ENCODE data around the gene DISC1. TPM values are rescaled to one million over a fixed set of nuclear protein-coding genes. Genes with fewer than 3 reads are reported as not detected.

Gene DISC1
- polyA plus RNA-seq, 1 donor from 2014 or later = 0.84 TPM

GRCh38 chr1:231836227-231836893 lies 209.8 kb downstream of the DISC1 start:
- no peak overlapping the region for H3K9ac ChIP-seq (ENCODE audit: low read length)
- no peak overlapping the region for H3K4me2 ChIP-seq (ENCODE audit: low read length)
- no peaks in the 10 kb centered on the region for H3K9me2 ChIP-seq (ENCODE audit: insufficient read depth, low read length)
- H3K27ac ChIP-seq (ENCODE audit: low read length) = no peak overlapping the region
- TF ChIP-seq EP300 (conservative IDR thresholded peaks at IDR 0.05; ENCODE audit: poor library complexity, severe bottlenecking) (no peak), EZH2 (IDR thresholded peaks at IDR 0.05; ENCODE audit: borderline replicate concordance, insufficient read depth, low read length, poor library complexity, severe bottlenecking) (no peak), POLR2AphosphoS5 (IDR thresholded peaks at IDR 0.05) (no peak), MXI1 (conservative IDR thresholded peaks at IDR 0.05; ENCODE audit: poor library complexity, severe bottlenecking) (no peak), SMC3 (conservative IDR thresholded peaks at IDR 0.05; ENCODE audit: poor library complexity) (no peak), TAF1 (IDR thresholded peaks at IDR 0.05; ENCODE audit: low read depth) (no peak), RAD21 (conservative IDR thresholded peaks at IDR 0.05) (no peak), REST (IDR thresholded peaks at IDR 0.05; ENCODE audit: borderline replicate concordance) (no peak)
- TF ChIP-seq, protein P1, sequence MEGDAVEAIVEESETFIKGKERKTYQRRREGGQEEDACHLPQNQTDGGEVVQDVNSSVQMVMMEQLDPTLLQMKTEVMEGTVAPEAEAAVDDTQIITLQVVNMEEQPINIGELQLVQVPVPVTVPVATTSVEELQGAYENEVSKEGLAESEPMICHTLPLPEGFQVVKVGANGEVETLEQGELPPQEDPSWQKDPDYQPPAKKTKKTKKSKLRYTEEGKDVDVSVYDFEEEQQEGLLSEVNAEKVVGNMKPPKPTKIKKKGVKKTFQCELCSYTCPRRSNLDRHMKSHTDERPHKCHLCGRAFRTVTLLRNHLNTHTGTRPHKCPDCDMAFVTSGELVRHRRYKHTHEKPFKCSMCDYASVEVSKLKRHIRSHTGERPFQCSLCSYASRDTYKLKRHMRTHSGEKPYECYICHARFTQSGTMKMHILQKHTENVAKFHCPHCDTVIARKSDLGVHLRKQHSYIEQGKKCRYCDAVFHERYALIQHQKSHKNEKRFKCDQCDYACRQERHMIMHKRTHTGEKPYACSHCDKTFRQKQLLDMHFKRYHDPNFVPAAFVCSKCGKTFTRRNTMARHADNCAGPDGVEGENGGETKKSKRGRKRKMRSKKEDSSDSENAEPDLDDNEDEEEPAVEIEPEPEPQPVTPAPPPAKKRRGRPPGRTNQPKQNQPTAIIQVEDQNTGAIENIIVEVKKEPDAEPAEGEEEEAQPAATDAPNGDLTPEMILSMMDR (IDR thresholded peaks at IDR 0.05; ENCODE audit: poor library complexity, severe bottlenecking) = no peak
- H3K36me3 ChIP-seq (ENCODE audit: insufficient read depth, low read length) = no peaks in the 10 kb centered on the region
- no peaks in the 10 kb centered on the region for H4K20me1 ChIP-seq (ENCODE audit: insufficient read depth)
- no peaks in the 10 kb centered on the region for H3K79me2 ChIP-seq (replicated peaks; ENCODE audit: insufficient read depth, low read length)
- H2AFZ ChIP-seq (ENCODE audit: low read depth, low read length) = no peak overlapping the region
- H3F3A ChIP-seq (ENCODE audit: insufficient read depth, low read length, poor library complexity, severe bottlenecking) = no peaks in the 10 kb centered on the region
- H3K4me3 ChIP-seq (ENCODE audit: low read length) = no peak overlapping the region
- no peaks in the 10 kb centered on the region for H3K9me3 ChIP-seq (ENCODE audit: low read length)
- no peaks in the 10 kb centered on the region for H3K27me3 ChIP-seq (ENCODE audit: insufficient read depth, low read depth, low read length)

DNA sequence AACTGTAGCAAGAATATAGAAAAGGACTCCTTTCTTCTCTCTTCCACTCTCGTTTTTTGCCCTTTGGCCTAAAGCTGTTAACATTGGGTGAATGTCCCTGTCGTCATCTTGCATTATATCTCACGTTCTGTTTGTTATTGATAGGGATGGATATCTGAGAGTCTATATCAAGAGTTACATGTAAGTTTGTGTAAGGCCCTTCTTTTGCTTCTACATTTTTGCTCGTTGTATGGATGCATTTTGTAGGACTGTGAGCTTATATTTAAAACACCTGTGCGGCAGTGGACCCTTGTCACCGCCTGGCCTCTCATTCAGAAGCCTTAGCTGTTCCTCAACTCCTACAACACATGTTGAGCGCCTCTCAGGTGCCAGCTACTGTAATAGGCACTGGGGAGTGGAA lies 211.9 kb downstream of the DISC1 start:
- no peak for TF ChIP-seq REST (IDR thresholded peaks at IDR 0.05; ENCODE audit: borderline replicate concordance)
- TF ChIP-seq EP300 (conservative IDR thresholded peaks at IDR 0.05; ENCODE audit: poor library complexity, severe bottlenecking) = no peak
- no peak for TF ChIP-seq RAD21 (conservative IDR thresholded peaks at IDR 0.05)
- TF ChIP-seq SMC3 (conservative IDR thresholded peaks at IDR 0.05; ENCODE audit: poor library complexity) = no peak
- TF ChIP-seq TAF1 (IDR thresholded peaks at IDR 0.05; ENCODE audit: low read depth) = no peak
- no peak for TF ChIP-seq MXI1 (conservative IDR thresholded peaks at IDR 0.05; ENCODE audit: poor library complexity, severe bottlenecking)
- no peak for TF ChIP-seq POLR2AphosphoS5 (IDR thresholded peaks at IDR 0.05)
- no peak for TF ChIP-seq EZH2 (IDR thresholded peaks at IDR 0.05; ENCODE audit: borderline replicate concordance, insufficient read depth, low read length, poor library complexity, severe bottlenecking)
- TF ChIP-seq, protein P1 (IDR thresholded peaks at IDR 0.05; ENCODE audit: poor library complexity, severe bottlenecking) = no peak
- no peaks in the 10 kb centered on the region for H3K27me3 ChIP-seq (ENCODE audit: insufficient read depth, low read depth, low read length)
- no peak overlapping the region for H3K27ac ChIP-seq (ENCODE audit: low read length)
- H3K9ac ChIP-seq (ENCODE audit: low read length) = no peak overlapping the region
- no peaks in the 10 kb centered on the region for H3K9me2 ChIP-seq (ENCODE audit: insufficient read depth, low read length)
- no peak overlapping the region for H3K4me3 ChIP-seq (ENCODE audit: low read length)
- no peaks in the 10 kb centered on the region for H4K20me1 ChIP-seq (ENCODE audit: insufficient read depth)
- H3K4me2 ChIP-seq (ENCODE audit: low read length) = no peak overlapping the region
- H3K79me2 ChIP-seq (replicated peaks; ENCODE audit: insufficient read depth, low read length) = no peaks in the 10 kb centered on the region
- no peaks in the 10 kb centered on the region for H3K36me3 ChIP-seq (ENCODE audit: insufficient read depth, low read length)
- no peak overlapping the region for H2AFZ ChIP-seq (ENCODE audit: low read depth, low read length)
- H3F3A ChIP-seq (ENCODE audit: insufficient read depth, low read length, poor library complexity, severe bottlenecking) = no peaks in the 10 kb centered on the region
- no peaks in the 10 kb centered on the region for H3K9me3 ChIP-seq (ENCODE audit: low read length)

Data from neural cell (in vitro differentiated cells).